DMS 273 (cell line): ENCODE measurements around the gene MAGEH1.
"Not testable (repeated sequence)": the region's sequence is repeated elsewhere in the genome, so short reads cannot be mapped to it uniquely, and the experiment has no call there.

Experiments used
- DNase-seq: peaks from one replicate; lab custom pipeline; 2025; ENCODE audit not compliant: unreplicated experiment; lab: John Stamatoyannopoulos, UW

The MAGEH1 gene

DNA sequence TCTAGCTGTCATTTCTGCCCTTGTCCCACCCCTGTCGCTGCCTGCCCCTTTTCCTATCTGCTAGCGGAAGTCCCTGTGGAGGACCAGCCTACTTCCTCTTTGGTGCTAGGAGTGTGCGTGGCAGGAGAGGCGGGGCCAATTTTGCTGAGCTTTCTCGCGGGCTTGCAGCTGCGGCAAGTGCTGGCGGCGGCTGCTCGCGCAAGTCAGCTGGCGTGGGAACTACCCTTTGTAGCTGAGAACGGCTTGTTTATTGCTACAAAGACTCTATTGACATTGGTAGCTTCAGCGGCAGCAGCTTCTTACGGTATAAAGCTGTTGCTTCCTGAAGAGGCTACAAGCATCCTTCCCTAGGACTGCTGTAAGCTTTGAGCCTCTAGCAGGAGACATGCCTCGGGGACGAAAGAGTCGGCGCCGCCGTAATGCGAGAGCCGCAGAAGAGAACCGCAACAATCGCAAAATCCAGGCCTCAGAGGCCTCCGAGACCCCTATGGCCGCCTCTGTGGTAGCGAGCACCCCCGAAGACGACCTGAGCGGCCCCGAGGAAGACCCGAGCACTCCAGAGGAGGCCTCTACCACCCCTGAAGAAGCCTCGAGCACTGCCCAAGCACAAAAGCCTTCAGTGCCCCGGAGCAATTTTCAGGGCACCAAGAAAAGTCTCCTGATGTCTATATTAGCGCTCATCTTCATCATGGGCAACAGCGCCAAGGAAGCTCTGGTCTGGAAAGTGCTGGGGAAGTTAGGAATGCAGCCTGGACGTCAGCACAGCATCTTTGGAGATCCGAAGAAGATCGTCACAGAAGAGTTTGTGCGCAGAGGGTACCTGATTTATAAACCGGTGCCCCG lies at the start of gene MAGEH1:
MAGEH1 (plus strand) TSS at position 138 of the 843 bp plus-strand sequence; CDS start at position 386, 248 bp downstream.
- peak; percentile 80 for DNase-seq

- DNase-seq = not testable (repeated sequence)
Observed at GRCh38 chrX:55427079-55427478, 24.8 kb upstream of the MAGEH1 start.

GRCh38 chrX:55443468-55443867 lies 8.5 kb upstream of the MAGEH1 start:
- DNase-seq = not testable (repeated sequence)

- peak; percentile 8 for DNase-seq
Observed at GRCh38 chrX:55450259-55450658, 1.7 kb upstream of the MAGEH1 start.

DNA sequence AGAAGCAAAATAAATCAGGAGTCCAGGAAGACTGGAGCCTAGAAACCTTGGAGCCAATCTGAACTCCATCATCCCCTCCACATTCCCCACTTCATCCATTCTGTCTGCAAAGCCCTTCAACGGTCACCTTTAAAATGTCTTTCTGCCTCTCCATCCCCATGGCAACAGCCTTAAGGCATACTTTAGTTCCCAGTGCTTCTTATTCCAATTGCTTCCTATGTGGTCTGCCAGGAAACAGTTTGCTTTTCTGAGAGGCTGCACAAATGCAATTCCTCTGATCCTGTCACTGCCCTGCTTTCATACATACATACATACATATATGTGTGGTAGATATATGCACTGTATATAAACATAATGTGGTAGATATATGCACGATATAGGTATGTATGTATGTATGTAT lies 786 bp upstream of the MAGEH1 start:
- peak; percentile 35 for DNase-seq

DNA sequence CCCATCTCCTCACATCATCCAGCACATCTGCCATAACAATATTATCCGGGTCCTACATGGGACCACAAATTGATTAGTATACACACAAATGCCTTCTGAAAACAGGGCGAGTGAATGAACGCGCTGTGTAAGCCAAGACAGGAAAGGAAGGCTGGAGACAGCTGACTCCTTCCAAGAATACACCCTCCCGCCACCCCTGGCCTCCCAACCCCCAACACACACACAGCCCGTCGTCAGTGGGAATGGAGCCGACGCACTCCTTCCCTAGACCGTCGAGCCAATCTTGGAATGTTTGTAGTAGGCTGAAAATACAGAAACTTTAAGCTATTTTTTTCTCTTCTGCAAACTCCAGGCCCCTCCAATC lies 319 bp upstream of the MAGEH1 start:
- DNase-seq = no peak

DNA sequence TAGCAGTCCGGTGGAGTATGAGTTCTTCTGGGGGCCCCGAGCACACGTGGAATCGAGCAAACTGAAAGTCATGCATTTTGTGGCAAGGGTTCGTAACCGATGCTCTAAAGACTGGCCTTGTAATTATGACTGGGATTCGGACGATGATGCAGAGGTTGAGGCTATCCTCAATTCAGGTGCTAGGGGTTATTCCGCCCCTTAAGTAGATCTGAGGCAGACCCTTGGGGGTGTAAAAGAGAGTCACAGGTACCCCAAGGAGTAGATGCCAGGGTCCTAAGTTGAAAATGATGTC lies 852 bp downstream of the MAGEH1 start:
- peak; percentile 23 for DNase-seq

DNA sequence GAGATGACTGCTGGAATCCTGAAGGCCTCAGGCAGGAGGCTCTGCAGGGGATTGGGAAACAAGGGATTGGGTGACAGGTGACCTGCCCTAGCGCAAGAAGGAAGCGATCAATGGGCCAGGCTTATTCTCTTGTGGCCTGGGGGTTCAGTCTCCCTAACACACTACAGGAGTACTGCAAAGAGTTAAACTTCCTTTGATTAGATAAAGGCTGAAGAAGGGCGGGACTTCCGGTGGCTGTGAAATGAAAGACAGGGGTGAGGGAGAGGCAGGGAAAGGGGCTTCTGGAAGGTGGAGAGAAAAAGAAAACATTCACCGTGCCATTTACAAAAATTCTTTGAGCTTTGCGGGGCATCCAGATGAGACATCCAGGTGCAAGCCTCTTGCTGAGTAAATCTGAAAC lies 3.8 kb downstream of the MAGEH1 start:
- DNase-seq = not testable (repeated sequence)

- DNase-seq = not testable (repeated sequence)
Observed at GRCh38 chrX:55459426-55459825, 7.5 kb downstream of the MAGEH1 start.

- DNase-seq = not testable (repeated sequence)
Observed at GRCh38 chrX:55459926-55460325, 8.0 kb downstream of the MAGEH1 start.

GRCh38 chrX:55464050-55464449 lies 12.1 kb downstream of the MAGEH1 start:
- not testable (repeated sequence) for DNase-seq

- not testable (repeated sequence) for DNase-seq
Observed at GRCh38 chrX:55465108-55465507, 13.2 kb downstream of the MAGEH1 start.

DNA sequence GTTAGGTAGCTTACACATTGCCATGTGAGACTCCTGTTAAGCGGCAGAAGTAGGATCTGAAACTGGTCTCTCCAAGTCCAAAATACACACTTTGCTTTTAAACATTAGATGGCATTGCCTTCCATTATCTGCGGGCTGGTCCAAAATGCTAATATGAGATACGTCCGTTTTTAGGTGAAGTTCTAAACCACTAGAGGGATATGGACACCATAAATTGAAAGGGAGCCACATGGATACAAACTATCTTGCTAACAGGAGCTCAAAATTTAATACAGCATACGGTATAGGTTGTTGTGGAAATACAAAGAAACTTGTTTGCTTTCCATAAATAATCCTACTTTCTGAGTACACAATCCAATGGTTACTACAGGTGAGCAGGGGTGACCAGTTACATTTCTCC lies 13.9 kb downstream of the MAGEH1 start:
- DNase-seq = not testable (repeated sequence)

- not testable (repeated sequence) for DNase-seq
Observed at GRCh38 chrX:55479956-55480355, 28.0 kb downstream of the MAGEH1 start.

DNA sequence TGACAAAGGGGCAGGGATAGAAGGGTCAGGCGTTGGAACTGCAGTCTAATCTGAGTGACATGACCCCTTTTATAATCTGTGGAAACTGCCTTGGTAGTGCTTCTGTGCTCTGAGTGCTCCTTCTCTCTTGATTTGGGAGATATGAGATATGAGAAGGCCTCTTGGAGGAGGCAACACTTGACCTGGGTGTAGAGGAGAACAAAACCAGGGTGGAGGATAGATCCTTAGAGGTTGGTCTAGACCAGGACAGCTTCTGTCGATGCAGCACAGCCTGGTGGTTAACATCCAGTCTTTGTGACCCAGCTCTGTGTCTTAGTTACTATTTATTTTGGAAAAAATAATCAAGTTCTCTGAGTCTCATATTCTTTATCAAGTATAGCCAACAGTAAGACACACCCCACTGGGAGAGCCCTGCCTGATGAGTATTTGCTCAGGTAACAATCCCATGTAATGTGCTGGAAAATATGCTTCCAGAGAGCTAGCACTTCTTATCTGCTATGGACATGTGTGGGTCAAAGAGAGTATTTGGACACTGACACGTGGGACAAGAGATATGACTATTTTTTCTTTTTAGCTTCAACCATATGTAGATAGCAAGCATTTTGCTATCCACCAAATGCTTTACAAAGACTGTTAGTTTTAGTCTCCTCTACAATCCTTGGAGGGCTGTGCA lies 28.6 kb downstream of the MAGEH1 start:
- no peak for DNase-seq

DNA sequence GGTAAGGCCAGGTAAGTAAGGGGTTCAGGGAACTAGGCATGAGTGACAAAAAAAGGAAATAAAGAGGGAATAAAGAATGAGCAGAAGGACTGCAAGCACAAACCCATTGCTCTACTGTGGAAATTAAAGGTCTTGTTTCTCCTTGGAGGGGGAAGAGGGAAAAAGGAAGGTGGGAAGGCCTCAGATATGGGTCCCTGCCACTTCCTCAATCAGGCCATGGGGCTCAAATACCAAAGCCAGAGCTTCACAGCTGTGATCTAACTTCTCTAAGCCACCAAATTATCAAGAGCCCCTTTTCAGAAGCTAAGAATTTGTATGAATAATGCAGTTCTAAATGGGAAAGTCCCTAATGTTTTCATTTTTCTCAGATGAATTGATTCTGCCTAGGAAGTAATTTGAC lies 33.0 kb downstream of the MAGEH1 start:
- DNase-seq = no peak

GRCh38 chrX:55486736-55487135 lies 34.8 kb downstream of the MAGEH1 start:
- no peak for DNase-seq

- no peak for DNase-seq
Observed at GRCh38 chrX:55487143-55487542, 35.2 kb downstream of the MAGEH1 start.

GRCh38 chrX:55488006-55488592 lies 36.2 kb downstream of the MAGEH1 start:
- no peak for DNase-seq

DNA sequence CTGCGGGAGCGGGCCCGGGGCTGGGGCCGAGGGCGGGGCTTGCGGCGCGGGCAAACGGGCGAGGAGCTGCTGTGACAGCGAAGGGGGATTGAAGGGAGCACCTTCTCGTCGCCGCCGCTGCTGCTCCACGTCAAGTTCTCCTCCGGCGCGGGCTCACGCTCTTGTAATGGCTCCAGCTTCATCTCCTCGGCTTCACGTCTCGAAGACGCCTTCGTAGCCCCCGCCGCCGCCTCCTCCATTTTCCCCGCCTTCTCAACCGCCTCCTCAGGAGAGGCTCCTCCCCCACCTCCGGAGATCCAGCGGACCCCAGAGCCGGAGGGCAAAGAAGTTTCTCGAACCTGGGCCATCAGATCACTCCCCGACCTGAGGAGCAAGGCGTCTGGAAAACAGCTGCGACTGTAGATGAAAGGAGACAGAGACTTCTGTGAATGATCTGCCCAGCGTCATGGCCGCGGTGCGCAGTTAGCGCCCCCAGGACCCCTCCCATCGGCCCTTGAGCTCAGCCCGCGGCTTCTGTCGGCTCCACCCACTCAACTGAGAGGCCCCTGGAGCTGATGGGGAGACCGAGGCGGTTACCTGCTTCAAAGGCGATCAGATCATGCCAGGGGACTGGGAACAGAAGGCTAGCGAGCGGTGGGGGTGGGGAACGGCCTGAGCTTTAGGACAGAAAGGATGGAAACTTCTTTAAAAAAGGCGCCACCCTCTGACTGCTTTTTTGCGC lies 36.8 kb downstream of the MAGEH1 start:
- DNase-seq = peak; percentile 64

- peak; percentile 50 for DNase-seq
Observed at GRCh38 chrX:55489314-55490009, 37.5 kb downstream of the MAGEH1 start, which contains the start of gene USP51. Gene USP51, minus strand, starts transcription at chrX:55489848. Its CDS starts 909 bp downstream, at chrX:55488939.
